WTC11 (cell line): ENCODE measurements around the gene TFDP3. TPM values are rescaled to one million over a fixed set of nuclear protein-coding genes. Genes with fewer than 3 reads are reported as not detected.

Experiments used
- ATAC-seq: fragments of 200-7000 bp; cut with Tn5 transposase; 2 replicates; pipeline ENCODE4 v1.10.0; 2021; ENCODE audit warnings: mild to moderate bottlenecking, moderate library complexity
- CTCF ChIA-PET: fragments of 300-600 bp; sonication (Branson Sonifier 250); formaldehyde crosslinking; loops from one replicate; lab custom pipeline; 2021; ENCODE audit warnings: antibody characterized with exemption; lab: Charles Lee
- POLR2A ChIA-PET: fragments of 350-600 bp; sonication (Branson Sonifier 250); formaldehyde crosslinking; loops from one replicate; lab custom pipeline; 2021; ENCODE audit warnings: antibody characterized with exemption; lab: Charles Lee
- DNase-seq: peaks from one replicate; pipeline ENCODE4 v3.0.0; 2021; ENCODE audit warnings: low spot score
- H3K27ac Mint-ChIP-seq: 2 replicates; pipeline ENCODE4 v1.8.0; 2021; ENCODE audit warnings: mixed read lengths
- H3K27me3 Mint-ChIP-seq: 2 replicates; pipeline ENCODE4 v1.8.0; 2021; ENCODE audit warnings: low read depth, mild to moderate bottlenecking, moderate library complexity, mixed read lengths
- H3K36me3 Mint-ChIP-seq: 2 replicates; pipeline ENCODE4 v1.8.0; 2021; ENCODE audit warnings: mixed read lengths
- H3K4me1 Mint-ChIP-seq: 2 replicates; pipeline ENCODE4 v1.8.0; 2022; ENCODE audit warnings: mixed read lengths
- H3K4me3 Mint-ChIP-seq: 2 replicates; pipeline ENCODE4 v1.8.0; 2021; ENCODE audit warnings: mild to moderate bottlenecking, moderate library complexity, mixed read lengths
- H3K9me3 Mint-ChIP-seq: 2 replicates; pipeline ENCODE4 v1.8.0; 2021; ENCODE audit warnings: mixed read lengths
- CREB1 ChIP-seq: sonication (generic); formaldehyde crosslinking; IDR thresholded peaks from 2 replicates; pipeline ENCODE4 v1.8.0; 2023; ENCODE audit warnings: mild to moderate bottlenecking, missing genetic modification reagents
- E2F4 ChIP-seq: sonication (generic); formaldehyde crosslinking; IDR thresholded peaks from 2 replicates; pipeline ENCODE4 v1.8.1; 2022; ENCODE audit warnings: low read depth, mild to moderate bottlenecking, moderate library complexity, missing genetic modification reagents, borderline replicate concordance
- ETV6 ChIP-seq: sonication (generic); formaldehyde crosslinking; IDR thresholded peaks from 2 replicates; pipeline ENCODE4 v1.8.1; 2022; ENCODE audit warnings: mild to moderate bottlenecking, missing genetic modification reagents
- FOXK1 ChIP-seq: sonication (generic); formaldehyde crosslinking; IDR thresholded peaks from 2 replicates; pipeline ENCODE4 v1.8.0; 2022; ENCODE audit warnings: mild to moderate bottlenecking, moderate library complexity, missing genetic modification reagents
- JAZF1 ChIP-seq: fragments of 250-450 bp; sonication (Bioruptor Pico); IDR thresholded peaks from 2 replicates; pipeline ENCODE4 v1.9.0; 2021; ENCODE audit warnings: moderate library complexity, mild to moderate bottlenecking, inconsistent platforms
- MYBL2 ChIP-seq: sonication (generic); formaldehyde crosslinking; IDR thresholded peaks from 2 replicates; pipeline ENCODE4 v1.8.1; 2023; ENCODE audit warnings: mild to moderate bottlenecking, moderate library complexity, missing genetic modification reagents
- NFATC4 ChIP-seq: fragments of 250-450 bp; sonication (Bioruptor Pico); IDR thresholded peaks from 2 replicates; pipeline ENCODE4 v1.9.0; 2021; ENCODE audit warnings: mild to moderate bottlenecking
- NR2C2 ChIP-seq: sonication (generic); formaldehyde crosslinking; IDR thresholded peaks from 2 replicates; pipeline ENCODE4 v1.8.0; 2022; ENCODE audit warnings: mild to moderate bottlenecking, missing genetic modification reagents
- NR3C1 ChIP-seq: sonication (generic); formaldehyde crosslinking; conservative IDR thresholded peaks from 2 replicates; pipeline ENCODE4 v1.8.1; 2023; ENCODE audit warnings: low read depth, mild to moderate bottlenecking, missing genetic modification reagents
- SP1 ChIP-seq: sonication (generic); formaldehyde crosslinking; conservative IDR thresholded peaks from 2 replicates; pipeline ENCODE4 v1.8.1; 2022; ENCODE audit warnings: missing genetic modification reagents
- TEAD4 ChIP-seq: sonication (generic); formaldehyde crosslinking; IDR thresholded peaks from 2 replicates; pipeline ENCODE4 v1.8.0; 2022; ENCODE audit warnings: mild to moderate bottlenecking, missing genetic modification reagents
- ZNF138 ChIP-seq: sonication (generic); formaldehyde crosslinking; conservative IDR thresholded peaks from 2 replicates; pipeline ENCODE4 v1.8.1; 2022; ENCODE audit warnings: mild to moderate bottlenecking, moderate library complexity, missing genetic modification reagents
- ZNF532 ChIP-seq: fragments of 250-450 bp; sonication (Bioruptor Pico); IDR thresholded peaks from 2 replicates; pipeline ENCODE4 v1.9.0; 2021; ENCODE audit warnings: mild to moderate bottlenecking, borderline replicate concordance
- total RNA-seq: library from RNA; stranded (reverse); gene quantifications from 3 replicates; pipeline ENCODE4 v1.2.3, GENCODE V29; 2021
- TF ChIP-seq, protein P1 (sequence below): fragments of 250-450 bp; sonication (Bioruptor Pico); IDR thresholded peaks from 2 replicates; pipeline ENCODE4 v1.9.0; 2021; ENCODE audit warnings: mild to moderate bottlenecking
- TF ChIP-seq, protein P2 (sequence below): sonication (generic); formaldehyde crosslinking; IDR thresholded peaks from 2 replicates; pipeline ENCODE4 v1.8.0; 2022; ENCODE audit warnings: mild to moderate bottlenecking, missing genetic modification reagents

TFDP3 gene
- total RNA-seq, 1 experiment from 2014 or later = not detected

DNA sequence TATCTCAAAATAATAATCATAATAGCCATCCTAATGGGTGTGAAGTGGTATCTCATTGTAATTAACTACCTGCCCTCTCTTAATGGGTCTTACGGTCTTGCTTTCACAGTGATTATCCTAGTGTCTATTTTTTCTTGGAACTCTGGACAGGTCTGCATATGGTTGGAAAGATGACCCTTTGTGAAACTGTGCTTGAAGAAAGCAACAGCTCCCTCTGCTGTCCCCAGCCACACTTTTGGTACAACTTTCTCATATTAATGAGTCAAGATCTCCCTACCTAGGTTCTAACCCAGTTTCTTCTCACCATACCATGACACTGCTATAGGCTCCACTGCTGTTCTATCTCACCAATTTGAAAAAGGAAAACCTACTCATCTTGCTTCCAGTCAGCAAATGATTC lies 2.4 kb downstream of the TFDP3 start:
- CTCF ChIA-PET = interaction anchor here (0.7 to 1.4 kb wide), 3 partner anchors 36 to 211 kb away, joined by 3 to 4 read pairs (median 3); no protein-coding TSS in a partner anchor
- H3K9me3 Mint-ChIP-seq = no peaks in the 10 kb centered on the region
- H3K4me1 Mint-ChIP-seq = peaks cover 8% of the 10 kb centered on the region; the same call in 1 of the 2 replicates
- no peaks in the 10 kb centered on the region for H3K36me3 Mint-ChIP-seq
- DNase-seq (peak; percentile 11), ATAC-seq (no peak)
- H3K27me3 Mint-ChIP-seq = peaks cover 7% of the 10 kb centered on the region
- H3K27ac Mint-ChIP-seq = no peak overlapping the region
- no peak overlapping the region for H3K4me3 Mint-ChIP-seq
- no peak for TF ChIP-seq NR3C1 (CRISPR knock-in tag)
- TF ChIP-seq SP1 (CRISPR knock-in tag) = no peak
- TF ChIP-seq ZNF138 (CRISPR knock-in tag) = no peak
- TF ChIP-seq, protein P1, sequence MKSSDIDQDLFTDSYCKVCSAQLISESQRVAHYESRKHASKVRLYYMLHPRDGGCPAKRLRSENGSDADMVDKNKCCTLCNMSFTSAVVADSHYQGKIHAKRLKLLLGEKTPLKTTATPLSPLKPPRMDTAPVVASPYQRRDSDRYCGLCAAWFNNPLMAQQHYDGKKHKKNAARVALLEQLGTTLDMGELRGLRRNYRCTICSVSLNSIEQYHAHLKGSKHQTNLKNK (CRISPR knock-in tag) = no peak
- TF ChIP-seq ZNF532 (CRISPR knock-in tag) = no peak
- no peak for TF ChIP-seq TEAD4 (CRISPR knock-in tag)
- TF ChIP-seq NFATC4 (CRISPR knock-in tag) = no peak
- TF ChIP-seq JAZF1 (CRISPR knock-in tag) = no peak
- no peak for TF ChIP-seq FOXK1 (CRISPR knock-in tag)
- TF ChIP-seq CREB1 (CRISPR knock-in tag) = no peak
- TF ChIP-seq, protein P2, sequence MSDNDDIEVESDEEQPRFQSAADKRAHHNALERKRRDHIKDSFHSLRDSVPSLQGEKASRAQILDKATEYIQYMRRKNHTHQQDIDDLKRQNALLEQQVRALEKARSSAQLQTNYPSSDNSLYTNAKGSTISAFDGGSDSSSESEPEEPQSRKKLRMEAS = no peak
- TF ChIP-seq ETV6 (CRISPR knock-in tag) = no peak
- TF ChIP-seq MYBL2 (CRISPR knock-in tag) = no peak
- POLR2A ChIA-PET = no interaction called here

- POLR2A ChIA-PET = no interaction called here
- Mint-ChIP-seq H3K9me3 (no peaks in the 10 kb centered on the region), H3K27me3 (peaks cover 3% of the 10 kb centered on the region; the same call in 1 of the 2 replicates), H3K36me3 (no peaks in the 10 kb centered on the region)
- TF ChIP-seq NR2C2 (CRISPR knock-in tag) = no peak
- TF ChIP-seq E2F4 (CRISPR knock-in tag) = no peak
- TF ChIP-seq, all 79 proteins: peak for 0
- Mint-ChIP-seq H3K27ac (no peak overlapping the region), H3K4me1 (peaks cover 8% of the 10 kb centered on the region; the same call in 1 of the 2 replicates), H3K4me3 (no peak overlapping the region)
- CTCF ChIA-PET = interaction anchor here (1.4 kb wide), 1 partner anchor 36 kb away, joined by 3 read pairs; no protein-coding TSS in a partner anchor
- no peak for ATAC-seq
- no peak for DNase-seq
Measured at GRCh38 chrX:133215017-133215416, 3.1 kb downstream of the TFDP3 start.

DNA sequence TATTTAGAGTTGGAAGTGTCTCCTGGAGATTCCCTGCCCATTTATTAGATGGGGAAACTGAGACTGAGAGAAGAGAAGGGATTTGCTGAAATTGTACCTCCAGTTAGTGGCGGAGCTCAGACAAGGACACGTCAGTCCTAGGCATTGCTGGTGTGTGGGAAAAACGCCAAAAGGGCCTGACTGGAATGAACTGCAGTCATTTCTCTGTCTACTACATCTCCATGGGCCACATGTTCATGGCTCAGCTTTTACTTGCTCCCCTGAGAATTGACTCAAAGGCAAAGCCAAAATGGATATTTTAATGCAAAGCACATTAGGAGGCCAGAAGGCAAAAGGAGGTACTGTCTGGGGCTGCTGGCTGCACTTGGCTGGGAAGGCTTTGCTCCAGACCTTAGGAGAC lies 3.9 kb downstream of the TFDP3 start:
- DNase-seq = no peak
- no peak for TF ChIP-seq CREB1 (CRISPR knock-in tag)
- H3K27ac Mint-ChIP-seq = no peak overlapping the region
- H3K4me1 Mint-ChIP-seq = peaks cover 8% of the 10 kb centered on the region; the same call in 1 of the 2 replicates
- ATAC-seq = no peak
- ChIA-PET CTCF (interaction anchor here (1.4 kb wide), 1 partner anchor 35 kb away, joined by 3 read pairs; no protein-coding TSS in a partner anchor), POLR2A (no interaction called here)
- H3K4me3 Mint-ChIP-seq = no peak overlapping the region
- H3K9me3 Mint-ChIP-seq = no peaks in the 10 kb centered on the region
- H3K27me3 Mint-ChIP-seq = no peaks in the 10 kb centered on the region
- no peaks in the 10 kb centered on the region for H3K36me3 Mint-ChIP-seq
